GM12874 (cell line): ENCODE results near the gene SIM2.

Source experiments
- TF ChIP-seq, protein P1 (sequence below): IDR thresholded peaks from 2 replicates; pipeline ENCODE4 v1.5.1; 2011; ENCODE audit warnings: low read depth, mild to moderate bottlenecking, control low read depth, low read length, moderate library complexity; ENCODE audit not compliant: insufficient read depth

Gene SIM2

DNA sequence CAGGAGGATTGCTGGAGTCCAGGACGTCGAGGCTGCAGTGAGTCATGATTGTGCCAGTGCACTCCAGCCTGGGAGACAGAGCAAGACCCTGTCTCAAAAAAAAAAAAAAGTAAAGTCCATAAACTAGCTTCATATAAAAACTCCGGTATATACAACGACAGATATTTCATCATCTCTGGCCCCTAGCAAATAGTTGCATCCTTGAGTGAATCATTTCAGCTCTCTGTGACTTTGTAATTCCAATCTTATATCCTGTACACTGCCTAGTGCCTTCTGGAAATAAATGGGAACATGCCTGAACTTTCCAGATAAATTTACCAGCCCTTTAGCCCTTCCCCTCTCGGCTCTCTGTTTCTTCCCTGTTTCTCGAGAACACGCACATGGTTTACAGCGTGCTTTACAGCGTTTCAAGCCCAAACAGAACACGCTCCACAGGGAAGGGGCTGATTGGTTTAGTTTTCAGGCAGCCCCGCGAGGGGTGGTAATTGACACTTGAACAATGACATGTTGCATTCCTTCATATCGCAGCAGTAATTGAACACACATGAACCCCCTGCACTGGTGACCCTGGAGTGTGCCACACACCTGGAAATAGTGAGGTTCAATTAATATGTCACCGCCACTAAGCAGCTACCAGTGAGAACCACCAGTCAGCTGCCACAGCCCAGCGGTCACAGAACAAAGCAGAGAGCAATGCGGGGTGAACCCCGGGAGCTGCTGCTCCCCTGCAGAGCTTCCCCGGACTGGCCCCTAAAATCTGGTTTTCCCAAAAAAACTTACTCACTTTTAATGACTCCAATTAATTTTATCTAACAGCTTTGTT, 35.7 kb upstream of the SIM2 start:
- TF ChIP-seq, protein P1, sequence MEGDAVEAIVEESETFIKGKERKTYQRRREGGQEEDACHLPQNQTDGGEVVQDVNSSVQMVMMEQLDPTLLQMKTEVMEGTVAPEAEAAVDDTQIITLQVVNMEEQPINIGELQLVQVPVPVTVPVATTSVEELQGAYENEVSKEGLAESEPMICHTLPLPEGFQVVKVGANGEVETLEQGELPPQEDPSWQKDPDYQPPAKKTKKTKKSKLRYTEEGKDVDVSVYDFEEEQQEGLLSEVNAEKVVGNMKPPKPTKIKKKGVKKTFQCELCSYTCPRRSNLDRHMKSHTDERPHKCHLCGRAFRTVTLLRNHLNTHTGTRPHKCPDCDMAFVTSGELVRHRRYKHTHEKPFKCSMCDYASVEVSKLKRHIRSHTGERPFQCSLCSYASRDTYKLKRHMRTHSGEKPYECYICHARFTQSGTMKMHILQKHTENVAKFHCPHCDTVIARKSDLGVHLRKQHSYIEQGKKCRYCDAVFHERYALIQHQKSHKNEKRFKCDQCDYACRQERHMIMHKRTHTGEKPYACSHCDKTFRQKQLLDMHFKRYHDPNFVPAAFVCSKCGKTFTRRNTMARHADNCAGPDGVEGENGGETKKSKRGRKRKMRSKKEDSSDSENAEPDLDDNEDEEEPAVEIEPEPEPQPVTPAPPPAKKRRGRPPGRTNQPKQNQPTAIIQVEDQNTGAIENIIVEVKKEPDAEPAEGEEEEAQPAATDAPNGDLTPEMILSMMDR, result no peak

DNA sequence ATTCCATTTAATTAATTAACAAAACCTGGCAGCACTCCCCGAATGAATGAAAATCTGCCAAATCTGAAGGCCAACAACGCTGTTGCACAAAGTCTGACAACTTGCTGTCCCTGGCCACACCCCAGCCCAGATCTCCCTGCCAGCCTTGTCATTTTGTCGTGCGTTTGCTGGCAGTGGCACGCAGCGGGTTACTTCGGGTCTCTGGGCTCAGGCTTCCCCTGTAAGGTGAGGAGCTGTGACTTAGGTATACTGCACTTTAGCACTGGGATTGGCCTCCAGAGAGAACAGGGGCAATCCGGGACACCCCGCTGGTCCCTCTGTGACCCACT, 34.3 kb upstream of the SIM2 start:
- TF ChIP-seq, protein P1, result no peak

GRCh38 chr21:36665806-36666205, 33.1 kb upstream of the SIM2 start:
- TF ChIP-seq, protein P1, result no peak

DNA sequence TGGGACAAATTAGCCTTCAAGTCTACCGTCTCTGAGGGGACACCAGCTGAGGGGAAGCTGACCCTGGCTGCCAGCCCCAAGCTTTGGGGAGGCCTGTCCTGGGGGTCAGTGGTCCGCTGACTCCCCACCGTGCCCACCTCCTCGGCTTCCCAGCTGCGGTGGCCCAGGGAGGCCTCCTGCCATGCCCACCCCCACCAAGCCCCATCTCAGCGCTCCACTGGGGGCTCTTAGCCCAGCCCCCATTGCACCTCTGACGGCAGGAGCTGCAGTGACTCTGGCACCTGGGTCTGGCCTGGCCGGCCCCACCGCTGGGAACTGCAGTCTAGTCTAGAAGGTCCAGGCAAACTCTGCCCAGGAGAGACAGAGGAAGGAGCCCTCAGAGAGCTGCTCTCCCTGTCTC, 30.2 kb upstream of the SIM2 start:
- TF ChIP-seq, protein P1, result no peak

DNA sequence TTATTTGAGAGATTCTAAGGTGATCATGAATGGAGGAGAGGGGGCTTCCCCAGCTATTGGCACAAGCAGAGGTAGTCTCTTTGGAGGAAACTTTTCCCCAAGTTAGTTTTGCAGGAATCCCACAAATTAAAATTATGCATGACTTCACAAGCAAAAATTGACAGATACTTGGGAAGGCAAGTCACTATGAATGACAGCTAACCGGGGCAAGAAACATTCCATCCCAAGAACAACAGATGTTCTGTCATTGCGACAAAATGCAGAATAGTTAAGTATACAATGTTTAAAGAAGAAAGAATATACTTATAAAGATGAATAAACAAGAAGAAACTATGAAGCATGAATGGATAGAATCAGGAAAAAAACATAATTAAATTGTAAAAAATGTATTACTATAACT, 27.1 kb upstream of the SIM2 start:
- TF ChIP-seq, protein P1, result no peak

DNA sequence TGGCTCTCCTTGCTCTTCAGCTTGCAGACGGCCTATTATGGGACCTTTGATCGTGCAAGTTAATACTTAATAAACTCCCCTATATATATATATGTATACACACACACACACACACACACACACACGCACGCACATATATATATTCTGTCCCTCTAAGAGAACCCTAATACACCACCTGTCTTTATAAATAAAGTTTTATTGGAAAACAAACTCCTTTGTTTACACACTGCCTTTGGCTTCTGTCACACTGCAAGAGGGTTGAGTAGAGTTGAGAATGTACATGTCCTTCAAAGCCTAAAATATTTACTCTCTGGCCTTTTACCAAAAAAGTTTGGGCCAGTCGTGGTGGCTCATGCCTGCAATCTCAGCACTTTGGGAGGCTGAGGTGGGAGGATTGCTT, 26.2 kb upstream of the SIM2 start:
- TF ChIP-seq, protein P1, result no peak

- TF ChIP-seq, protein P1, result no peak
These were observed 22.6 kb upstream of the SIM2 start for GRCh38 chr21:36676039-36676950.
